GM18520 (cell line): Measurements from ENCODE around the gene PTPN11.
"Not testable (repeated sequence)": the region's sequence is repeated elsewhere in the genome, so short reads cannot be mapped to it uniquely, and the experiment has no call there.

Experiments used
- ATAC-seq: cut with Tn5 transposase; IDR thresholded peaks from one replicate; pipeline ENCODE4 v1.9.1; 2021; ENCODE audit not compliant: unreplicated experiment

The PTPN11 gene

DNA sequence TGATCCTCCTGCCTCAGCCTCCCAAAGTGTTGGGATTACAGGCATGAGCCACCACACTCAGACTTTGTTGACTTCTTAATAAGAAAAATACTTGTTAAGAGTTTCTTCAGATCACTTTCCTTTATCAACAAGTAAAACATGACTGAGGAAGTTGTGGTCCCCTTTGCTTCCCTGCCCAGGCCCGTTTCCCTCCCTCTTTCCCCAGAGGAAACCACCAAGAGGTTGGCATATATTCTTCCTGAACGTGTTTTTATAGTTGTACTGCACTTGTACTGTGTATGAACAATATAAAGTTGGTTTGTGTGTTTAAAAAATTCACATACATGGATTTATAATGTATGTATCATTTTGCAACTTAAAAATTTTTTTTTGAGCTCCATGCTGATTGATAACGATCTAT lies 28.4 kb downstream of the PTPN11 start:
- ATAC-seq, result no peak

GRCh38 chr12:112448165-112448564 lies 29.4 kb downstream of the PTPN11 start:
- not testable (repeated sequence) for ATAC-seq

DNA sequence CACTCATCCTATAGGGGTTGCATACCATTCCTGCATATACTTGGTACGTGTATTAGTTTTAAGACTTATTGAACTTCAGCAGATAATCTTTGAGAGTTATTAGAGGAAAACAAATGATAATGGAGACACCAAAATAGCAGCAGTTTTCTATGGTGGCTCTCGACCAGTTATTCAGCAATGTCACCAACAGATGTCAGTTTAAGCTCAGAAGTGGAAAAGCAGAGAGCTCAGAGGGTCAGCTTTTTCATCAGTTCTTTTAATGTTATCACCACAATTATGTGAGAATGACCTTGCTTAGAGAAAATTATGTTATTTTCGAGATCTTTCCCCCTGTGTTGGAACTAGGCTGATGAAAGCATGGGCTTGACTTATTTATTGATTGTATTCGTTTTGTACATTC lies 32.0 kb downstream of the PTPN11 start:
- ATAC-seq, result no peak

- ATAC-seq, result no peak
Observed at GRCh38 chr12:112456029-112456428, 37.3 kb downstream of the PTPN11 start.

DNA sequence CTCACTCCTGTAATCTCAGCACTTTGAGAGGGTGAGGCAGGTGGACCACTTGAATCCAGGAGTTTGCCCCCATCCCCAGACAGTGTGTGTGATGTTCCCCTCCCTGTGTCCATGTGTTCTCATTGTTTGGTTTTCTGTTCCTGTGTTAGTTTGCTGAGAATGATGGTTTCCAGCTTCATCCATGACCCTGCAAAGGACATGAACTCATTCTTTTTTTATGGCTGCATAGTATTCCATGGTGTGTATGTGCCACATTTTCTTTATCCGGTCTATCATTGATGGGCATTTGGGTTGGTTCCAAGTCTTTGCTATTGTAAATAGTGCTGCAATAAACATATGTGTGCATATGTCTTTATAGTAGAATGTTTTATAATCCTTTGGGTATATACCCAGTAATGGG lies 38.4 kb downstream of the PTPN11 start:
- ATAC-seq, result not testable (repeated sequence)

- no peak for ATAC-seq
Observed at GRCh38 chr12:112458330-112458729, 39.6 kb downstream of the PTPN11 start.

GRCh38 chr12:112458751-112459150 lies 40.0 kb downstream of the PTPN11 start:
- no peak for ATAC-seq

DNA sequence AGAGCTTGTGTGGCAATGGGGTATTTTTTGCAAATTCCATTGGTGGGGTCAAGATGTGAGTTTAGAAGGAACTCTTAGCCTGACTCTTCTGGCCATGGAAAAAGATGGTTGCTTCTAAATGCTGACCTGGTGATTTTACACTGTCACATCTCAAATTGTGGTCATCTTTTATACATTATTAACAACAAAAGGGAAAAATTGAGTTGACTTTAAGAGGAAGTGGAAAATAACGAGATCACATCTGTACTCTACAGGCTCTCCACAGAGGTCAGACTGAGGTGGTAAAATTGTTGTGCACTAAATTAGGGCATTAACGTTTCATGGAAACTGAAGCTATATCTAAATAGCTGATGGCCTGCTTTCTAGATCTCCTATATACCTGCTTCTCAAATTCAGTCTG lies 44.7 kb downstream of the PTPN11 start:
- ATAC-seq, result peak; percentile 53

GRCh38 chr12:112464605-112465004 lies 45.9 kb downstream of the PTPN11 start:
- ATAC-seq, result no peak

- ATAC-seq, result no peak
Observed at GRCh38 chr12:112466011-112466422, 47.3 kb downstream of the PTPN11 start.

GRCh38 chr12:112466835-112467234 lies 48.1 kb downstream of the PTPN11 start:
- ATAC-seq, result no peak

GRCh38 chr12:112468046-112468445 lies 49.3 kb downstream of the PTPN11 start:
- ATAC-seq, result no peak

GRCh38 chr12:112473056-112473455 lies 54.3 kb downstream of the PTPN11 start:
- no peak for ATAC-seq

DNA sequence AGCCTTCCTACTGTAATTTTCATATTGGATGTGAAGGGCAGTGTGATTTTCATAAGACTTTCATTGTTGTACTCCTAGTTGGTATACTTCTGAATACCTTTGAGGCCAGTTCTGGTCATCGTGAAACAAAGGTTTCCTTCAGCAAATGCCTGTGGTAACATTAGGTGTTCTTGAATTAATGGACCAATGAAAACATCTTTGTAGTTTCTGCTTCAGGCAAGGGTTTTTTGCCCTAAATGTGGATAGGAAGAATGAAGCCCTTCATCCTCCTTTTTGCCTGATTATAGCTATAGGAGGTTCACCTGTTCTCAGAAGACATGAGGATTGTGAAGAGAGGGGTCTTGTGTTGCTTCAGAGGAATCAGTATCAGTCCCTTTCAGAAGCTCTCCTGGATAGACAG lies 60.7 kb downstream of the PTPN11 start:
- ATAC-seq, result no peak

DNA sequence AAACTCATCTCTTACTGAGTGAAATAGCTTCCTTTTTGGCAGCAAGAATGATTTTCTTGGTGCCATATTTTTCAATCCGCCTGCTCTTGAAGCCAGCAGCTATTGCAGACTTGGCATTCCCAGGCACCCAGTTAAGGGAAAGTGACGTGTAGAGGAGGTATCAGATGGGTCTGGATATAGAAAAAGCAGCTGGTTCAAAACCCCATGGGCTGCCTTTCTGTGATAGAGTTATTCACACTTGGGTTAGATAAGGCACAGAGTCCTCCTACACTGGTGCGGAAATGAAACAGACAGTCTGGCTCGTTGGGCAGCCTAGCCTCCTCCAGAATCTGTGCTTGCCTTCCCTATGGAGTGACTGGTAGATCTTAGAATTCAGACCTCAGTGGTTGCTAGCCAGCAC lies 62.2 kb downstream of the PTPN11 start:
- ATAC-seq, result no peak

- ATAC-seq, result no peak
Observed at GRCh38 chr12:112482733-112483132, 64.0 kb downstream of the PTPN11 start.

DNA sequence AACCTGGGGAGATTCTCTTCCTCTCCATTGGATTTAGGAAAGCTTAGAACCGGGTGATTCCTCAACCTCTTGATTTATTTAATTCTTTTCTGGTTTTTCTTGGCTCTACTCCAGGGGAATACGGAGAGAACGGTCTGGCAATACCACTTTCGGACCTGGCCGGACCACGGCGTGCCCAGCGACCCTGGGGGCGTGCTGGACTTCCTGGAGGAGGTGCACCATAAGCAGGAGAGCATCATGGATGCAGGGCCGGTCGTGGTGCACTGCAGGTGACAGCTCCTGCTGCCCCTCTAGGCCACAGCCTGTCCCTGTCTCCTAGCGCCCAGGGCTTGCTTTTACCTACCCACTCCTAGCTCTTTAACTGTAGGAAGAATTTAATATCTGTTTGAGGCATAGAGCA lies 67.6 kb downstream of the PTPN11 start:
- no peak for ATAC-seq

DNA sequence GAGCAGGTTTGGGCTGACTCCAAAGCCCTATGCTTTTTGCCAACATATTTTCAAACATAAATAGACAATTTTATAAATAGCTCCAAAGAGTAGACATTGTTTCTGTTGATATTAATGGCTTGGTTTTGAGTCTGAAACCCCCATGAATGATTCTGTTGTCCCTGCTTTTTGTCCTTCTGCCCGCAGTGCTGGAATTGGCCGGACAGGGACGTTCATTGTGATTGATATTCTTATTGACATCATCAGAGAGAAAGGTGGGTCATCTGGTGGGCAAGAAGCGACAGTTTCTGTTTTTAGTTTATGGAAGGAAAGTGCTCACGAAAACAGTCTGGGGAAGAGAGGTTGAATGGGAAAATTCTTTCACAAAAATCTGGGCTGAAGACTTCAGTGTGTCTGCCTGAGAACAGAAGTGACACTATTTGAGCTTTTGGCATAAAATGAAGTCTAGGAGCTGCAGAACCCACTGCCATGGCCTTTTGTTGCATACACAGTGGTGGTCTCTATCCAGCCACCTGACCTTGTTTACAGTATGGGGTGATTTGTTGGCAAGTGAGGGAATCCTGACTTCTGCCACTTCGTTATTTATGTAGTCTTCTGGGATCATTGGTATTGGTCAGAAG lies 69.6 kb downstream of the PTPN11 start:
- ATAC-seq, result no peak

- no peak for ATAC-seq
Observed at GRCh38 chr12:112489456-112489855, 70.7 kb downstream of the PTPN11 start.

GRCh38 chr12:112496496-112496895 lies 77.7 kb downstream of the PTPN11 start:
- peak; percentile 94 for ATAC-seq

- ATAC-seq, result no peak
Observed at GRCh38 chr12:112498580-112498979, 79.8 kb downstream of the PTPN11 start.

DNA sequence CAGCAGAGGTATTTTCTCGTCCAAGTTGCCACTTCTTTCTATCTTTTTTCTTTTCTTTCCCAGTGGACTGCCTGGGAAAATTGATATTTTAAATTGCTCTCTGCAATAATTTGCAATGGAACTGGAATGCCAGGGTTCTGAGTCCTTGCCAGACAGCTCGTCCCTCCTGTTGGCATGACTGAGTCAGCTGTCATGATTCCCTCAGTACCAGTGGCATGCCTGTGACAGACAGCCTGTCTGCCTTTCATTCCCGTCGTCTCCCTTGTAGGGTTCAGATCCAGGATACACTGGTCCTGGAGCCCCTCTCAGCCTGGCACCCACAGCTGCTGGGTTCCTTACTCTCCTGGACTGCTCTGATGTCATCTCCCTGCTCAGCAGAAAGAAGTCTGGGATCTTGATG lies 84.8 kb downstream of the PTPN11 start:
- ATAC-seq, result no peak

- no peak for ATAC-seq
Observed at GRCh38 chr12:112506513-112507166, 87.9 kb downstream of the PTPN11 start.
